ENCODE results near the gene EBF3. TPM values are rescaled to one million over a fixed set of nuclear protein-coding genes. Genes with fewer than 3 reads are reported as not detected.

The EBF3 gene
- total RNA-seq, 1 experiment from 2014 or later = 0.12 TPM

GRCh38 chr10:129793479-129793878 lies 170.6 kb downstream of the EBF3 start (continued):
- no peak for TF ChIP-seq REST (IDR thresholded peaks at IDR 0.05; ENCODE audit: low read depth)
- TF ChIP-seq POLR2A (IDR thresholded peaks at IDR 0.05; ENCODE audit: borderline replicate concordance, extremely low read depth, insufficient read depth, insufficient read length) = no peak
- no peak for TF ChIP-seq ELF1 (IDR thresholded peaks at IDR 0.05; ENCODE audit: borderline replicate concordance, low read depth)
- no peak for TF ChIP-seq ZFX (IDR thresholded peaks at IDR 0.05)
- TF ChIP-seq CTCF (IDR thresholded peaks at IDR 0.05 in 2 of 3, conservative IDR thresholded peaks at IDR 0.05 in 1 of 3; ENCODE audit: borderline replicate concordance in 1 of 3, insufficient read depth in 1 of 3, low read depth in 2 of 3, low read length in 2 of 3) = no peak
- TF ChIP-seq EGR1 (IDR thresholded peaks at IDR 0.05; ENCODE audit: low read depth) = no peak

GRCh38 chr10:129792864-129793263 lies 171.2 kb downstream of the EBF3 start:
- Histone ChIP-seq H3K9me3 (ENCODE audit: control insufficient read depth in 1 of 2, insufficient read depth in 1 of 2, low read depth in 1 of 2, low read length in 2 of 2) (no peaks in the 10 kb centered on the region), H3K9ac (ENCODE audit: low read length) (no peak overlapping the region), H4K20me1 (ENCODE audit: insufficient read depth) (no peaks in the 10 kb centered on the region), H2AFZ (ENCODE audit: low read depth, low read length, poor library complexity, severe bottlenecking) (no peak overlapping the region), H3K27ac (ENCODE audit: low read depth, low read length) (no peak overlapping the region), H3K27me3 (ENCODE audit: insufficient read depth, low read length) (no peaks in the 10 kb centered on the region), H3K4me2 (ENCODE audit: low read length) (no peak overlapping the region), H3K79me2 (ENCODE audit: insufficient read depth, low read length) (no peaks in the 10 kb centered on the region), H3K9me2 (ENCODE audit: insufficient read depth) (no peaks in the 10 kb centered on the region), H3K4me1 (ENCODE audit: control insufficient read depth in 1 of 2, insufficient read depth in 2 of 2, low read length in 2 of 2) (no peaks in the 10 kb centered on the region), H3K36me3 (ENCODE audit: control insufficient read depth in 1 of 2, insufficient read depth in 2 of 2, low read length in 2 of 2) (no peaks in the 10 kb centered on the region), H3K4me3 (replicated peaks in 1 of 2; ENCODE audit: low read depth in 1 of 2, low read length in 2 of 2) (no peak overlapping the region)
- no peak for ATAC-seq
- ChIA-PET POLR2A (no interaction called here), CTCF (no interaction called here), RAD21 (ENCODE audit: low non-redundant PET in 1 of 2, low total read pairs in 2 of 2, uncharacterized antibody in 2 of 2, unreplicated experiment in 2 of 2) (no interaction called here)
- BruUV-seq (replicated peaks) = no TSS peak
- TF ChIP-seq CEBPB (IDR thresholded peaks at IDR 0.05; ENCODE audit: low read depth) (no peak), SP1 (IDR thresholded peaks at IDR 0.05; ENCODE audit: low read depth) (no peak), CTCF (IDR thresholded peaks at IDR 0.05 in 2 of 3, conservative IDR thresholded peaks at IDR 0.05 in 1 of 3; ENCODE audit: borderline replicate concordance in 1 of 3, insufficient read depth in 1 of 3, low read depth in 2 of 3, low read length in 2 of 3) (no peak), EGR1 (IDR thresholded peaks at IDR 0.05; ENCODE audit: low read depth) (no peak)
- no peak for DNase-seq (ENCODE audit: low read depth, low spot score)
- intact Hi-C loops (cut with micrococcal nuclease) = no loop called here

Data from HCT116 (cell line).